IMR-90 (cell line): ENCODE results near the gene GNAT1.
A peak's percentile ranks its signal among the peaks of the same experiment; 100 is the strongest.

ENCODE experiments used
- BHLHE40 ChIP-seq: fragments of 150-350 bp; IDR thresholded peaks from 2 replicates; pipeline ENCODE4 v1.6.1; 2016; ENCODE audit warnings: mild to moderate bottlenecking, low read depth, low read length
- MAZ ChIP-seq: IDR thresholded peaks from 2 replicates; pipeline ENCODE4 v1.6.1; 2012; ENCODE audit warnings: low read depth, mild to moderate bottlenecking, low read length, improper control_type of control experiment, moderate library complexity, borderline replicate concordance
- MXI1 ChIP-seq: IDR thresholded peaks from 2 replicates; pipeline ENCODE4 v1.6.1; 2012; ENCODE audit warnings: low read depth, mild to moderate bottlenecking, low read length, moderate library complexity, borderline replicate concordance
- POLR2A ChIP-seq: IDR thresholded peaks from 2 replicates; pipeline ENCODE4 v1.6.1; 2012; ENCODE audit warnings: mild to moderate bottlenecking, low read depth, low read length
- RFX5 ChIP-seq: IDR thresholded peaks from 2 replicates; pipeline ENCODE4 v1.8.0; 2012; ENCODE audit warnings: low read depth, mild to moderate bottlenecking, low read length, moderate library complexity
- TF ChIP-seq, protein P1 (sequence below): conservative IDR thresholded peaks from 2 replicates; pipeline ENCODE4 v1.5.1; 2012; ENCODE audit warnings: mild to moderate bottlenecking, low read depth, low read length, improper control_type of control experiment

GRCh38 chr3:50235716-50236483 lies 44.5 kb downstream of the GNAT1 start, which contains the start of gene GNAI2:
- TF ChIP-seq, protein P1, sequence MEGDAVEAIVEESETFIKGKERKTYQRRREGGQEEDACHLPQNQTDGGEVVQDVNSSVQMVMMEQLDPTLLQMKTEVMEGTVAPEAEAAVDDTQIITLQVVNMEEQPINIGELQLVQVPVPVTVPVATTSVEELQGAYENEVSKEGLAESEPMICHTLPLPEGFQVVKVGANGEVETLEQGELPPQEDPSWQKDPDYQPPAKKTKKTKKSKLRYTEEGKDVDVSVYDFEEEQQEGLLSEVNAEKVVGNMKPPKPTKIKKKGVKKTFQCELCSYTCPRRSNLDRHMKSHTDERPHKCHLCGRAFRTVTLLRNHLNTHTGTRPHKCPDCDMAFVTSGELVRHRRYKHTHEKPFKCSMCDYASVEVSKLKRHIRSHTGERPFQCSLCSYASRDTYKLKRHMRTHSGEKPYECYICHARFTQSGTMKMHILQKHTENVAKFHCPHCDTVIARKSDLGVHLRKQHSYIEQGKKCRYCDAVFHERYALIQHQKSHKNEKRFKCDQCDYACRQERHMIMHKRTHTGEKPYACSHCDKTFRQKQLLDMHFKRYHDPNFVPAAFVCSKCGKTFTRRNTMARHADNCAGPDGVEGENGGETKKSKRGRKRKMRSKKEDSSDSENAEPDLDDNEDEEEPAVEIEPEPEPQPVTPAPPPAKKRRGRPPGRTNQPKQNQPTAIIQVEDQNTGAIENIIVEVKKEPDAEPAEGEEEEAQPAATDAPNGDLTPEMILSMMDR, result 0 out of 2 replicates have a peak, but pooled peaks have one; percentile 2
- TF ChIP-seq BHLHE40 (no peak), POLR2A (peak; percentile 98), MXI1 (peak; percentile 55; the same call in 1 of the 2 replicates), RFX5 (peak; percentile 18; the same call in 1 of the 2 replicates), MAZ (peak; percentile 54; the same call in 1 of the 2 replicates)
